Ovary (tissue), 9 donors: ENCODE data around the gene CASTOR1. TPM values are rescaled to one million over a fixed set of nuclear protein-coding genes. Genes with fewer than 3 reads are reported as not detected.

Experiments
- DNase-seq, 5 donors: peaks; one replicate each; pipeline ENCODE4 v3.0.0-alpha.2; 2019 to 2020
- H3K27ac ChIP-seq, 2 donors: fragments of 200-600 bp; one replicate each; pipeline versions ENCODE4 v1.5.1 to v1.8.0; 2019 to 2022
- H3K27me3 ChIP-seq: fragments of 200-600 bp; one replicate; pipeline ENCODE4 v1.8.0; 2022
- H3K36me3 ChIP-seq: fragments of 200-600 bp; sonication (generic); one replicate; pipeline ENCODE4 v1.5.1; 2019
- H3K4me1 ChIP-seq: one replicate; pipeline ENCODE4 v1.8.1; 2013; ENCODE audit warnings: mild to moderate bottlenecking, moderate library complexity; ENCODE audit not compliant: insufficient read depth
- H3K4me3 ChIP-seq: fragments of 200-600 bp; sonication (generic); one replicate; pipeline ENCODE4 v1.5.1; 2017
- H3K9me3 ChIP-seq, 2 donors: fragments of 200-600 bp in 1 of 2; sonication (generic) in 1 of 2; one replicate each; pipeline versions ENCODE4 v1.5.1 to v1.8.1; 2013 to 2019; ENCODE audit warnings: mild to moderate bottlenecking in 1 of 2, moderate library complexity in 1 of 2
- EP300 ChIP-seq: sonication (generic); formaldehyde crosslinking; IDR thresholded peaks from one replicate; pipeline ENCODE4 v1.6.1; 2017; ENCODE audit warnings: antibody characterized with exemption
- POLR2A ChIP-seq: fragments of 450-650 bp; IDR thresholded peaks from one replicate; pipeline ENCODE4 v1.6.1; 2017; ENCODE audit warnings: antibody characterized with exemption, mild to moderate bottlenecking, moderate library complexity
- WGBS, 3 donors: extraction: QIAGEN DNeasy Blood & Tissue Kit in 1 of 3; methylation state at CpG; one replicate each; pipeline versions ENCODE4 v1.1.5 to v1.1.7; 2013 to 2017; 5-methylcytosine and 5-hydroxymethylcytosine counted together
- intact Hi-C, 4 donors: fragments of 100-400 bp; cut with DNase I; formaldehyde crosslinking; loops; one replicate each; pipeline versions ENCODE4 v1.11.0 to v1.15.1; 2022 to 2023
- polyA plus RNA-seq, 2 donors: library from polyadenylated mRNA; stranded (reverse); fragments of 200-250 nt in 1 of 2; fragments of 350-450 nt in 1 of 2; fragmentation: Illumina TruSeq in 1 of 2; extraction: RNeasy Lipid Tissue Mini Kit (QIAGEN cat#74804) in 1 of 2; gene quantifications; one replicate each; pipeline ENCODE4 v1.2.3, GENCODE V29; 2013 to 2014
- total RNA-seq, 7 donors: library from RNA; depleted of rRNA in 2 of 7; stranded (reverse); fragments of >200 nt in 2 of 7; fragmentation: NEBNext Ultra II Directional in 3 of 7; extraction: Animal tissue kit (Norgen Biotek cat#: 25700) in 3 of 7; gene quantifications; one replicate each; pipeline versions ENCODE4 v1.1.0 to v1.2.4, GENCODE V29; 2016 to 2023
- TF ChIP-seq, protein P1 (sequence below), 3 donors: fragments of 450-650 bp in 2 of 3; fragments of 200-600 bp in 1 of 3; IDR thresholded peaks; one replicate each; pipeline versions ENCODE4 v1.5.1 to v1.8.0; 2016 to 2022; ENCODE audit warnings: antibody characterized with exemption in 3 of 3, mild to moderate bottlenecking in 1 of 3
- donor health status: DM: no; HTN: no; CAD: no; lungs with moderate emphysema.
- donor health status: DM: no; HTN: no; CAD: no.
- donor health status: Bipolar disorder and iron deficiency.
- donor health status: DM: yes; HTN: yes; CAD: no.
- donor health status: DM: no; HTN: no; CAD: no.
- donor health status: DM: yes; HTN: yes; CAD: no.

CASTOR1 gene
- total and polyA plus RNA-seq, 9 donors, result 3.1 to 31.2 (median 20.6) TPM

DNA sequence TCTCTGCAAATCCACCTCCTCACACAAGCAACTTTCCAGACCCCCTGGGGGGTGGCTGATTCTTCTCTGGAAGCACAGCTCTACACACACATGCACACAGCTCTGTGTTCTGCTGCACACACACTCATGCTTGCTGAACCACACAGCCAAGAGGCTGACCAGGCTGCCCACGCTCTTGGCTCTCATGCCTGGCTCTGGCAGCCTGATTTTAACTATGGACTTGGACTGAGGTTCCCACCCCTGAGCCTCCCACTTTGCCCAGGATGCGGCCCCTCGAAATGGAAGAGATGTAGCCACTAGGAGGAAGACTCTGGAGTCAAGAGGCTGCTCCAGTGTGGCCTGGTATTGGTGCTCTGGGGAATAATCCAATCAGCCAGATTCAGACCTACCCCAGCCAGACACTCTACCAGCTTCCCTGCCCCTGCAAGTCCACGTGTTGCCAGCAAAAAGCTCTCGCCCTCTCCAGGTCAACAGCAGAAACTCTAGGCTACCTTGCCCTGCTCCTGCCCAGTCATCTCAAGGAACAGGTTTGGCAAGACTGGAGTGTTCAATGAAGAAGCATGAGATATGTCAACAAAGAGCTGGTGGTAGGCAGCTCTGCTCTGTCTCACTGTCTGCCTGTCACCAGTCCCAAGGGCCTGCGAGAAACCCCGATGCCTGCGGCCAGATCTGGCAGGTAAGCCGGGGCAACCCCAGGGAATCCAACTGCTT, 8.8 kb upstream of the CASTOR1 start:
- peaks cover 8% of the 10 kb centered on the region for H3K4me1 ChIP-seq
- H3K36me3 ChIP-seq, result no peaks in the 10 kb centered on the region
- H3K27me3 ChIP-seq, result no peaks in the 10 kb centered on the region
- no peak overlapping the region for H3K4me3 ChIP-seq
- TF ChIP-seq, protein P1, sequence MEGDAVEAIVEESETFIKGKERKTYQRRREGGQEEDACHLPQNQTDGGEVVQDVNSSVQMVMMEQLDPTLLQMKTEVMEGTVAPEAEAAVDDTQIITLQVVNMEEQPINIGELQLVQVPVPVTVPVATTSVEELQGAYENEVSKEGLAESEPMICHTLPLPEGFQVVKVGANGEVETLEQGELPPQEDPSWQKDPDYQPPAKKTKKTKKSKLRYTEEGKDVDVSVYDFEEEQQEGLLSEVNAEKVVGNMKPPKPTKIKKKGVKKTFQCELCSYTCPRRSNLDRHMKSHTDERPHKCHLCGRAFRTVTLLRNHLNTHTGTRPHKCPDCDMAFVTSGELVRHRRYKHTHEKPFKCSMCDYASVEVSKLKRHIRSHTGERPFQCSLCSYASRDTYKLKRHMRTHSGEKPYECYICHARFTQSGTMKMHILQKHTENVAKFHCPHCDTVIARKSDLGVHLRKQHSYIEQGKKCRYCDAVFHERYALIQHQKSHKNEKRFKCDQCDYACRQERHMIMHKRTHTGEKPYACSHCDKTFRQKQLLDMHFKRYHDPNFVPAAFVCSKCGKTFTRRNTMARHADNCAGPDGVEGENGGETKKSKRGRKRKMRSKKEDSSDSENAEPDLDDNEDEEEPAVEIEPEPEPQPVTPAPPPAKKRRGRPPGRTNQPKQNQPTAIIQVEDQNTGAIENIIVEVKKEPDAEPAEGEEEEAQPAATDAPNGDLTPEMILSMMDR (IDR thresholded peaks at IDR 0.05), result no peak
- TF ChIP-seq POLR2A (no peak), EP300 (no peak)
- 89 to 93% (median 92%) methylated on average over 9 of the region's 9 CpGs for WGBS, 3 donors
- H3K27ac ChIP-seq, result no peak overlapping the region
- intact Hi-C loops, result no loop called here
- H3K9me3 ChIP-seq, result no peaks in the 10 kb centered on the region
- no peak for DNase-seq

GRCh38 chr22:30297276-30297990, 8.1 kb upstream of the CASTOR1 start:
- H3K4me1 ChIP-seq, result peaks cover 8% of the 10 kb centered on the region
- intact Hi-C loops, result no loop called here
- H3K9me3 ChIP-seq, result no peaks in the 10 kb centered on the region
- no peak for DNase-seq
- WGBS, 3 donors, result 94% methylated on average over 11 of the region's 11 CpGs
- no peaks in the 10 kb centered on the region for H3K27me3 ChIP-seq
- TF ChIP-seq EP300 (no peak), POLR2A (no peak)
- TF ChIP-seq, protein P1 (IDR thresholded peaks at IDR 0.05), result no peak
- no peak overlapping the region for H3K27ac ChIP-seq
- H3K36me3 ChIP-seq, result no peaks in the 10 kb centered on the region
- no peak overlapping the region for H3K4me3 ChIP-seq

- no peaks in the 10 kb centered on the region for H3K36me3 ChIP-seq
- H3K27ac ChIP-seq, result no peak overlapping the region
- DNase-seq, result no peak
- H3K4me1 ChIP-seq, result peaks cover 4% of the 10 kb centered on the region
- intact Hi-C loops, result no loop called here
- TF ChIP-seq EP300, result no peak
- TF ChIP-seq, protein P1 (IDR thresholded peaks at IDR 0.05), result no peak
- no peak for TF ChIP-seq POLR2A
- WGBS, 3 donors, result 91 to 98% (median 94%) methylated on average over 3 of the region's 3 CpGs
- H3K27me3 ChIP-seq, result no peaks in the 10 kb centered on the region
- no peaks in the 10 kb centered on the region for H3K9me3 ChIP-seq
- no peak overlapping the region for H3K4me3 ChIP-seq
Observed at GRCh38 chr22:30296833-30297232, 7.5 kb upstream of the CASTOR1 start.

DNA sequence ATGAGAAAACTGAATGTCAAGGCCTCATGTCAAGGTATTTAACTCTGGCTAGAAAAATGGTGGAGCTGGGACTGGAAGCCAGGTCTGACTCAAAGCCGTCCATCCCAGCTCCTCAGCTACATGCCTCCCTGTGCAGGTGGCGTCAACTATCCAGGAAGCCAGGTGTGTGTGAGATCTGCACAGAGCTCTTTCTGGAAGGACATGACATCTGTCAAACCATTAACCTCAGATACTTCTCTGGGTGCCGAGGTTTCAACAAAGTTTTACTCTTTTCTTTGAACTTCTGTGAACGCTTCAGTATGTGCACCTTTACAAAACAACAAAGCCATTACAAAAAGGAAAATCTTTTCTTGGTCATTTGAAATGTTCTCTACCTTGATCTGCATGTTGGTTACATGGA, 7.0 kb upstream of the CASTOR1 start:
- Histone ChIP-seq H3K4me1 (peaks cover 3% of the 10 kb centered on the region), H3K27ac (no peak overlapping the region), H3K36me3 (no peaks in the 10 kb centered on the region), H3K27me3 (no peaks in the 10 kb centered on the region), H3K4me3 (no peak overlapping the region), H3K9me3 (no peaks in the 10 kb centered on the region)
- intact Hi-C loops, result no loop called here
- no peak for DNase-seq
- TF ChIP-seq, protein P1 (IDR thresholded peaks at IDR 0.05), result no peak
- TF ChIP-seq EP300 (no peak), POLR2A (no peak)
- WGBS, 3 donors, result 91 to 95% (median 92%) methylated on average over 4 of the region's 4 CpGs
